IMR-90 (cell line): ENCODE data around the gene FAM204A. TPM values are rescaled to one million over a fixed set of nuclear protein-coding genes. Genes with fewer than 3 reads are reported as not detected.

Source experiments
- ATAC-seq: fragments of 200-7000 bp; cut with Tn5 transposase; 2 replicates; pipeline ENCODE4 v1.9.1; 2020; ENCODE audit warnings: low read depth, mild to moderate bottlenecking, moderate library complexity
- BruUV-seq: library from RNA; stranded (reverse); fragments of 400-500 nt; replicated peaks from 2 replicates; lab custom pipeline; 2021; lab: Mats Ljungman, UMichigan
- CTCF ChIA-PET: fragments of 300-600 bp; formaldehyde crosslinking; extraction: SDS; loops from one replicate; lab custom pipeline; 2021; ENCODE audit warnings: antibody characterized with exemption; lab: Yijun Ruan, JAX
- POLR2A ChIA-PET: fragments of 300-600 bp; sonication (Branson Sonifier 250); formaldehyde crosslinking; loops from one replicate; lab custom pipeline; 2022; ENCODE audit warnings: antibody characterized with exemption; ENCODE audit not compliant: unreplicated experiment; lab: Charles Lee
- DNase-seq: peaks from one replicate; pipeline ENCODE4 v3.0.0; 2013
- H2AFZ ChIP-seq: replicated peaks from 2 replicates; pipeline ENCODE3; 2013; ENCODE audit warnings: low read length, mild to moderate bottlenecking; ENCODE audit not compliant: poor library complexity
- H2AK5ac ChIP-seq: 2 replicates; pipeline ENCODE4 v1.6.1; 2013; ENCODE audit warnings: low read depth, low read length, inconsistent platforms
- H2AK9ac ChIP-seq: replicated peaks from 2 replicates; pipeline ENCODE3; 2013; ENCODE audit warnings: mild to moderate bottlenecking, low read depth, low read length, moderate library complexity; ENCODE audit not compliant: poor library complexity
- H2BK120ac ChIP-seq: 2 replicates; pipeline ENCODE4 v1.6.1; 2013; ENCODE audit warnings: low read depth, low read length, inconsistent platforms
- H2BK15ac ChIP-seq: 3 replicates; pipeline ENCODE4 v1.6.1; 2013; ENCODE audit warnings: low read depth, low read length, inconsistent platforms
- H2BK20ac ChIP-seq: 2 replicates; pipeline ENCODE4 v1.6.1; 2013; ENCODE audit warnings: low read depth, mild to moderate bottlenecking, inconsistent platforms, low read length, moderate library complexity
- H2BK5ac ChIP-seq: 2 replicates; pipeline ENCODE4 v1.6.1; 2013; ENCODE audit warnings: mild to moderate bottlenecking, low read depth, low read length, inconsistent platforms; ENCODE audit not compliant: poor library complexity, severe bottlenecking
- H3K14ac ChIP-seq: replicated peaks from 2 replicates; pipeline ENCODE4 v1.6.1; 2013; ENCODE audit warnings: low read depth, low read length, inconsistent platforms
- H3K18ac ChIP-seq: 2 replicates; pipeline ENCODE4 v1.6.1; 2013; ENCODE audit warnings: low read depth, low read length, control low read depth
- H3K23ac ChIP-seq: 2 replicates; pipeline ENCODE4 v1.6.1; 2013; ENCODE audit warnings: low read depth, low read length, inconsistent platforms
- H3K27ac ChIP-seq: 2 replicates; pipeline ENCODE4 v1.5.1; 2013; ENCODE audit warnings: mild to moderate bottlenecking, control low read depth, low read length; ENCODE audit not compliant: insufficient read depth
- H3K27me3 ChIP-seq: 2 replicates; pipeline ENCODE4 v1.6.1; 2013; ENCODE audit warnings: low read length; ENCODE audit not compliant: control insufficient read depth, insufficient read depth
- H3K36me3 ChIP-seq: 2 replicates; pipeline ENCODE4 v1.6.1; 2013; ENCODE audit warnings: low read length, mixed read lengths; ENCODE audit not compliant: control insufficient read depth, insufficient read depth
- H3K4ac ChIP-seq: 2 replicates; pipeline ENCODE4 v1.6.1; 2013; ENCODE audit warnings: low read depth, low read length, inconsistent platforms
- H3K4me1 ChIP-seq: 2 replicates; pipeline ENCODE4 v1.6.1; 2013; ENCODE audit warnings: low read length, mixed read lengths; ENCODE audit not compliant: control insufficient read depth, insufficient read depth
- H3K4me2 ChIP-seq: 2 replicates; pipeline ENCODE4 v1.6.1; 2013; ENCODE audit warnings: low read depth, mild to moderate bottlenecking, control low read depth, low read length, moderate library complexity
- H3K4me3 ChIP-seq: 2 replicates; pipeline ENCODE4 v1.5.1; 2013; ENCODE audit warnings: low read depth, mild to moderate bottlenecking, control low read depth, low read length, moderate library complexity; ENCODE audit not compliant: insufficient read depth
- H3K56ac ChIP-seq: 2 replicates; pipeline ENCODE4 v1.6.1; 2013; ENCODE audit warnings: low read length, inconsistent platforms; ENCODE audit not compliant: insufficient read depth; ENCODE audit errors: extremely low read depth
- H3K79me1 ChIP-seq, 2 experiments: 2 replicates each; pipeline ENCODE4 v1.6.1; 2013; ENCODE audit warnings: low read length in 2 of 2, inconsistent platforms in 1 of 2, low read depth in 1 of 2
- H3K9ac ChIP-seq: 2 replicates; pipeline ENCODE4 v1.6.1; 2013; ENCODE audit warnings: low read depth, low read length, control low read depth
- H3K9me1 ChIP-seq: 2 replicates; pipeline ENCODE4 v1.6.1; 2013; ENCODE audit warnings: low read length, inconsistent platforms; ENCODE audit not compliant: insufficient read depth
- H3K9me3 ChIP-seq: 2 replicates; pipeline ENCODE4 v1.6.1; 2013; ENCODE audit warnings: low read length; ENCODE audit not compliant: control insufficient read depth, insufficient read depth
- H4K20me1 ChIP-seq: 2 replicates; pipeline ENCODE4 v1.6.1; 2013; ENCODE audit warnings: low read length, inconsistent platforms; ENCODE audit not compliant: insufficient read depth
- H4K5ac ChIP-seq: 2 replicates; pipeline ENCODE4 v1.6.1; 2013; ENCODE audit warnings: mild to moderate bottlenecking, low read depth, low read length, control low read depth
- H4K8ac ChIP-seq, 2 experiments: 2 replicates each; pipeline ENCODE4 v1.6.1; 2013; ENCODE audit warnings: low read depth in 2 of 2, low read length in 2 of 2, control low read depth in 1 of 2, inconsistent platforms in 1 of 2
- H4K91ac ChIP-seq: 2 replicates; pipeline ENCODE4 v1.6.1; 2013; ENCODE audit warnings: low read depth, low read length, inconsistent platforms; ENCODE audit not compliant: insufficient read depth
- MAFK ChIP-seq: IDR thresholded peaks from 2 replicates; pipeline ENCODE4 v1.6.1; 2012; ENCODE audit warnings: low read depth, low read length, improper control_type of control experiment
- MAZ ChIP-seq: IDR thresholded peaks from 2 replicates; pipeline ENCODE4 v1.6.1; 2012; ENCODE audit warnings: low read depth, mild to moderate bottlenecking, low read length, improper control_type of control experiment, moderate library complexity, borderline replicate concordance
- RFX5 ChIP-seq: IDR thresholded peaks from 2 replicates; pipeline ENCODE4 v1.8.0; 2012; ENCODE audit warnings: low read depth, mild to moderate bottlenecking, low read length, moderate library complexity
- dilution Hi-C: fragments of 300-500 bp; cut with HindIII; formaldehyde crosslinking; loops from one replicate; pipeline ENCODE4 v1.14.3; 2018; ENCODE audit warnings: low sequenced_read_pairs; ENCODE audit not compliant: unreplicated experiment
- in situ Hi-C: fragments of 300-500 bp; cut with MboI; formaldehyde crosslinking; loops from 3 replicates; pipeline ENCODE4 v1.14.3; 2019; ENCODE audit warnings: low sequenced_read_pairs, inconsistent platforms, mixed read lengths
- intact Hi-C: fragments of 100-400 bp; cut with micrococcal nuclease; formaldehyde crosslinking; loops from 2 replicates; pipeline ENCODE4 v1.10.0; 2022
- polyA plus RNA-seq, 3 experiments: library from polyadenylated mRNA; depleted of rRNA; stranded (reverse); fragments of >200 nt; gene quantifications; 2 replicates each; pipeline ENCODE4 v1.2.3, GENCODE V29; 2012; ENCODE audit warnings: low replicate concordance in 1 of 3
- total RNA-seq: library from RNA; depleted of rRNA; stranded (reverse); fragments of >200 nt; gene quantifications from 2 replicates; pipeline ENCODE4 v1.2.3, GENCODE V29; 2012

FAM204A gene
- total and polyA plus RNA-seq, 2 of the 4 experiments (the other 2 are of a cell fraction) = 23.6 to 54.3 TPM

DNA sequence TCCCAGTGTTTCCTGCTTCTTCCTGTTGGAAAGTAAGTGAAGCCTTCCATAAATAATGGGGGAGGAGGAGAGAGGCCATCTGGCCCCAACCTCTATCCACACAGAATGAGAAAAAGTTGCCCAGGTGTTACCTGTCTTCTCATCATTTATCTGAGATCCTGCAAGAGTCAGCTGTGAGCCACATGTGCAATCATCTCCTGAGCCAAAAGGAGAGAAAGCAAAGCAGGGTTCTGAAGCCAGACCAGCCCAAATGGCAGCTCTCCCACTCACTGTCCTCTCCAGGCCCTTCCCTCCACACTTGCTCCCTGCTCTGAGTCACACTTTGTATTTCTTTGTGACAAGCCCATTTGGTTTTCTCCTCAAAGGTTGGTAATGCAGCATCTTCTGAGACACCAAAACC is 65.9 kb downstream of the FAM204A start:
- dilution Hi-C loops = no loop called here
- no peak overlapping the region for H2BK15ac ChIP-seq

More for the DNA sequence above, 65.9 kb downstream of the FAM204A start:
- no peak overlapping the region for H4K5ac ChIP-seq
- no peak for ATAC-seq
- no peak overlapping the region for H3K9ac ChIP-seq
- POLR2A ChIA-PET = no interaction called here
- H2AK5ac ChIP-seq = no peak overlapping the region
- DNase-seq = no peak
- H3K23ac ChIP-seq = no peak overlapping the region
- H3K9me3 ChIP-seq = no peaks in the 10 kb centered on the region; the same call in 1 of the 2 replicates
- peaks cover 1% of the 10 kb centered on the region; the same call in 1 of the 2 replicates for H3K4me1 ChIP-seq
- no peak overlapping the region for H2AFZ ChIP-seq
- no peaks in the 10 kb centered on the region for H3K79me1 ChIP-seq
- H2BK5ac ChIP-seq = no peak overlapping the region
- in situ Hi-C loops (no loop called here), intact Hi-C loops (no loop called here)
- H3K56ac ChIP-seq = no peak overlapping the region
- CTCF ChIA-PET = no interaction called here
- no peak overlapping the region for H4K8ac ChIP-seq
- H3K27ac ChIP-seq = no peak overlapping the region
- no peaks in the 10 kb centered on the region for H3K27me3 ChIP-seq
- TF ChIP-seq MAZ = no peak
- TF ChIP-seq MAFK = no peak
- TF ChIP-seq RFX5 = no peak
- no peak overlapping the region for H2AK9ac ChIP-seq
- H4K20me1 ChIP-seq = no peaks in the 10 kb centered on the region
- H3K4me3 ChIP-seq = no peak overlapping the region
- H3K18ac ChIP-seq = no peak overlapping the region
- no TSS peak for BruUV-seq
- no peaks in the 10 kb centered on the region for H3K36me3 ChIP-seq
- H2BK20ac ChIP-seq = no peak overlapping the region
- no peak overlapping the region for H3K14ac ChIP-seq
- no peak overlapping the region for H4K91ac ChIP-seq
- H2BK120ac ChIP-seq = no peak overlapping the region
- no peaks in the 10 kb centered on the region for H3K9me1 ChIP-seq
- no peak overlapping the region for H3K4ac ChIP-seq
- no peak overlapping the region for H3K4me2 ChIP-seq
